GM19324 (cell line): ENCODE data around the gene GDPD1.
"Not testable (repeated sequence)": the region's sequence is repeated elsewhere in the genome, so short reads cannot be mapped to it uniquely, and the experiment has no call there.

Experiments
- ATAC-seq: cut with Tn5 transposase; IDR thresholded peaks from one replicate; pipeline ENCODE4 v1.9.1; 2021; ENCODE audit warnings: mild to moderate bottlenecking, moderate library complexity; ENCODE audit not compliant: unreplicated experiment, low FRiP score

Gene GDPD1

DNA sequence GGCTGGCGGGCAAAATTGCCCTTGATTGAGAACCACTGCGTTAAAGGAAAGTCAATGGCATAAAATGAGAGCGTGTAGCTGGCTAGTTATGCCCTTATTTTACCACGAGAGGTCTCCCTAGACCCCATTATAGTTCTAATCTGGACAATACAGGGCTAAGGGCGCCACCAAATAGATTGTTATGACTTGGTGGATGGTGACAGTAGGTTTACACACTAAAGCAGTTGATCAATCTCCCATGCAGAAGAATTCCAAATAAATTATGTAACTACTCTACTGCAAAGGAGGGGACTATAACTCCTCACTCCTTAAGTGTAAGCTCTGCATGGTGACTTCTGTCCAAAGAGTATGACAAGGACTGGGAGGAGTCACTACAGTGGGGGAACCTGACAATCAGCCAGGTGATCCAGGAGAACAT, 90.7 kb downstream of the GDPD1 start:
- no peak for ATAC-seq

DNA sequence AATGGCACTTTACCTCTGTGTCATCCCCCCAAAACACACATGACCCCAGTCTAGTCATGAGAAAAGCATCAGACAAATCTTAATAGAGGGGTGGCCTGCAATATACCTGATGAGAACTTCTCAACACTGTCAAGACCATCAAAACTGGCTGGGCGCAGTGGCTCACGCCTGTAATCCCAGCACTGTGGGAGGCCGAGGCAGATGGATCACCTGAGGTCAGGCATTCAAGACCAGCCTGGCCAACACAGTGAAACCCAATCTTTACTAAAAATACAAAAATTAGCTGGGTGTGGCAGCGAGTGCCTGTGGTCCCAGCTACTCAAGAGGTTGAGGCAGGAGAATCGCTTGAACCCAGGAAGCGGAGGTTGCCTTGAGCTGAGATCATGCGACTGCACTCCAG, 91.2 kb downstream of the GDPD1 start:
- not testable (repeated sequence) for ATAC-seq

DNA sequence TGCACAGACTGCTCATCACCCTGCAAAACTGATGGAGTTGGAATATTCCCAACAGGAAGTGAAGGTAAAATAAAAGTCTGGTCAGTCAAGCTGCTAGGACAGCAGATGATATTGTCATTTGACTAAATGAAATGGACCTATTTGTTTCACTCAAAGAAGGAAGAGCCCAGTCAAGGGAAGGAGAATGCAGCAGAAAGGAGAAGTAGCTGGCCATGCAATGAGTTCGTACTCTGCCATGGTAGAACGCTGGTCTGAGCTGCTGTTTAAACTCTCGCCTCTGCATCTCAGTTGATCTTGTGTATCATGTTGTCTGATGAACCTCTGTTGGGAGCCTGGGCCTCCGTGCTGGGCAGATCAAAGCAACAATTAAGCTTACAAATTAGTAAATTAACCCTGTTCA, 95.6 kb downstream of the GDPD1 start:
- no peak for ATAC-seq
